ENCODE measurements around the gene HYAL2. TPM values are rescaled to one million over a fixed set of nuclear protein-coding genes. Genes with fewer than 3 reads are reported as not detected.

HYAL2 gene
- total RNA-seq, 4 donors from 2014 or later = 36.7 to 68.9 (median 51.5) TPM

DNA sequence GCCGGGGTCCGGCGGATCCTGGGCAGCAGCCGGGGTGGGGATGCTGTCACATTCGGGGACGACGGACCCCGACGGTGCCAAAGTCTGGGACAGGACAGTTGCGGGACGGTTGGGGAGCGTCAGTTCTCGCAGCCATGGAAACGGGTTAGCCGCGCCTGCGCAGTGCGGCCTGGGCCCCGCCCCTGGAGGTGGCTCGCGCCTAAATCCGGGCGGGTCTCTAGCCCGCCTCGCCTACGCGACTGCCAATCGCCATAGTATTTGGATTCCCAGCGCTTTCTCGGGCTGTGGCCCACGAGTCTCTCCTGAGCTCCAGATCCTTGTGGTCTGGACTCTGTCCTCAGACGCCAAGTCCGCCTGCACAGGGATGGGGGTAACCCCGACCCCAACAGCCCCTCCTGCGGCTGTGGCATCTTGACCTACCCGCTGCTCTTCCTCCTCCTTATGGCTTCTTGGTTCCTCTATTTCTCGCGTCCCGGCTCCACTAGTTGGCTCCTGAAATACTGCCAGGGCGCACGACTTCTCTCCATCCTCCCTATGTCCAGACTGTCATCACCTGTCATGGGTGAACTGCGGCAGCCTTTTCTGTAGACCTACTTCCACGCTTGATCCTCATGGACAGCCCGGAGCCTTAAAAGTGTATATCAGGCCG, 23.2 kb upstream of the HYAL2 start, which contains the start of gene ZMYND10:
TSS of gene ZMYND10 (minus strand) at position 147 of the 649 bp plus-strand sequence. CDS start 153 bp downstream, outside the sequence.
- TF ChIP-seq POLR2A (IDR thresholded peaks at IDR 0.05) = no peak
- TF ChIP-seq, protein P1, sequence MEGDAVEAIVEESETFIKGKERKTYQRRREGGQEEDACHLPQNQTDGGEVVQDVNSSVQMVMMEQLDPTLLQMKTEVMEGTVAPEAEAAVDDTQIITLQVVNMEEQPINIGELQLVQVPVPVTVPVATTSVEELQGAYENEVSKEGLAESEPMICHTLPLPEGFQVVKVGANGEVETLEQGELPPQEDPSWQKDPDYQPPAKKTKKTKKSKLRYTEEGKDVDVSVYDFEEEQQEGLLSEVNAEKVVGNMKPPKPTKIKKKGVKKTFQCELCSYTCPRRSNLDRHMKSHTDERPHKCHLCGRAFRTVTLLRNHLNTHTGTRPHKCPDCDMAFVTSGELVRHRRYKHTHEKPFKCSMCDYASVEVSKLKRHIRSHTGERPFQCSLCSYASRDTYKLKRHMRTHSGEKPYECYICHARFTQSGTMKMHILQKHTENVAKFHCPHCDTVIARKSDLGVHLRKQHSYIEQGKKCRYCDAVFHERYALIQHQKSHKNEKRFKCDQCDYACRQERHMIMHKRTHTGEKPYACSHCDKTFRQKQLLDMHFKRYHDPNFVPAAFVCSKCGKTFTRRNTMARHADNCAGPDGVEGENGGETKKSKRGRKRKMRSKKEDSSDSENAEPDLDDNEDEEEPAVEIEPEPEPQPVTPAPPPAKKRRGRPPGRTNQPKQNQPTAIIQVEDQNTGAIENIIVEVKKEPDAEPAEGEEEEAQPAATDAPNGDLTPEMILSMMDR (IDR thresholded peaks at IDR 0.05) = no peak
- intact Hi-C loops (cut with DNase I) = no loop called here
- peaks cover 26 to 81% (median 32%) of the 10 kb centered on the region in 3 donors for H3K4me1 ChIP-seq
- 20 to 26% methylated on average over 12 to 16 of the region's 45 CpGs for WGBS, 2 donors
- H3K27ac ChIP-seq = peak within 1 kb of the TSS in 3 of 4 donors; percentile 48 to 63 (median 55)
- H3K36me3 ChIP-seq = peaks cover 0 to 21% (median 0%) of the 10 kb centered on the region in 3 donors
- H3K27me3 ChIP-seq = no peaks in the 10 kb centered on the region
- H3K4me3 ChIP-seq = peak within 1 kb of the TSS; percentile 18 to 60 (median 36)
- DNase-seq = no peak
- H3K9me3 ChIP-seq = no peaks in the 10 kb centered on the region

DNA sequence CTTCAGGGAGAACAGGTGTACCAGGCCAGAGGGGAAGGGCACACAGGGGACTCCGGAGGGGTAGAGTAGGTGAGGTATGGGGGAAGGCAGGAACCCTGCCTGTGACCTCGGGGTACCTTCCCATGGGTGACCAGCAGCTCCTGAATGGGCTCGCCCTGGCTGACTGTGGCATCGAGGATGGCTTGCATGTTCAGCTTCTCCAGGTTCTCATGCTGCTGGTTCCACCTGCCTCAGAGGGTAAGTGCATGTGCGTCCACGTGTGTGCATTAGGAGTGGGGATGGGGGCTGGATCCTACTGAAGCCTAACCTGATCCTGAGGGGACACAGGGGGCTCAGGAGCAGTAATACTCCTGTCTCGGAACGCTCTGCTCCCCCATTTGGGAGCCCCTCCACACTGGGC, 22.5 kb upstream of the HYAL2 start:
- no peaks in the 10 kb centered on the region for H3K9me3 ChIP-seq
- WGBS, 2 donors = 61 to 75% methylated on average over 4 to 6 of the region's 8 CpGs
- no peaks in the 10 kb centered on the region for H3K27me3 ChIP-seq
- peaks cover 32 to 82% (median 33%) of the 10 kb centered on the region in 3 donors for H3K4me1 ChIP-seq
- no peak overlapping the region for H3K27ac ChIP-seq
- intact Hi-C loops (cut with DNase I) = no loop called here
- H3K4me3 ChIP-seq = peak overlapping the region in 3 of 4 donors; percentile 30 to 60 (median 43)
- peaks cover 0 to 21% (median 0%) of the 10 kb centered on the region in 3 donors for H3K36me3 ChIP-seq
- DNase-seq = no peak
- TF ChIP-seq, protein P1 (IDR thresholded peaks at IDR 0.05) = no peak
- no peak for TF ChIP-seq POLR2A (IDR thresholded peaks at IDR 0.05)

DNA sequence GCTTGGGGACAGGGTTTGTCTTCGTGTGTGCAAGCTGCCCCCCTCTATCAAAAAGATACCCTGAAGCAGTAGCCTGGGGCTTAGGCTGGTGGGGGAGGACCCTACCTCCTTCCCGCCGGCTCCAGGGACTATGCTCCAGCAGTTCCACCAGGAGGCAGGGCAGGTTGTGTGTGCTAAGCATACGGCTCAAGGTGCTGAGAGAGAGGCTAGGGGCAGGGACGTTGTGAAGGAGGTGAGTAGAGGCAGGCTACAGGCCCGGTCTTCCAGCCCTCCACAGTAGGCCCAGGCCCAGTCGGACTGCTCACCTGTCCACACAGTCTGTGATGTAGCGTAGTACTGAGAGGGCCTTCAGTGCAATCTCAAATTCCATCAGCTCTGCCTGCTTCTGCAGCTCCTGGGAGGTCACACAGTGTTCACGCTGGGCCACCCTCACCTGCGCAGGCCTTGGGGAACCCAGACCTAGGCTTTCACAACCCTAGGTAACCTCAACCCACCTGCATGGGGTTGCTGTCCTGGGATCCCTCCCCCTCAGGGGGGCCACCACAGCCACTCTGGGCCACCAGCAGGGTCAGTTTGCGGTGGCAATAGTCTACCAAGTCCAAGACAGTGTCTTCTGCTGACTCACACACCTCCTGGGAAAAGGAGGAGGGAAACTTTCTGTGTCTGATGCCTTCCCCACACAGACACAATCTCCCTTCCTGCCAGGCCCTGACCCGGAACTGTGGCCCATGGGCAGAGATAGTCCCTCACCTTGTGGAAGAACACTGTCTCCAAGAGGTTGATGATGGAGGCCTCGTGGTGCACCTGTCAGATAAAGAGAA, 20.5 kb upstream of the HYAL2 start:
- peaks cover 0 to 7% (median 0%) of the 10 kb centered on the region in 3 donors for H3K36me3 ChIP-seq
- H3K4me3 ChIP-seq = no peak overlapping the region
- peaks cover 40 to 82% (median 41%) of the 10 kb centered on the region in 3 donors for H3K4me1 ChIP-seq
- no peak overlapping the region for H3K27ac ChIP-seq
- H3K9me3 ChIP-seq = no peaks in the 10 kb centered on the region
- DNase-seq = no peak
- H3K27me3 ChIP-seq = no peaks in the 10 kb centered on the region
- no peak for TF ChIP-seq POLR2A (IDR thresholded peaks at IDR 0.05)
- TF ChIP-seq, protein P1 (IDR thresholded peaks at IDR 0.05) = no peak
- intact Hi-C loops (cut with DNase I) = no loop called here
- 92 to 100% methylated on average over 1 to 3 of the region's 13 CpGs for WGBS, 2 donors

DNA sequence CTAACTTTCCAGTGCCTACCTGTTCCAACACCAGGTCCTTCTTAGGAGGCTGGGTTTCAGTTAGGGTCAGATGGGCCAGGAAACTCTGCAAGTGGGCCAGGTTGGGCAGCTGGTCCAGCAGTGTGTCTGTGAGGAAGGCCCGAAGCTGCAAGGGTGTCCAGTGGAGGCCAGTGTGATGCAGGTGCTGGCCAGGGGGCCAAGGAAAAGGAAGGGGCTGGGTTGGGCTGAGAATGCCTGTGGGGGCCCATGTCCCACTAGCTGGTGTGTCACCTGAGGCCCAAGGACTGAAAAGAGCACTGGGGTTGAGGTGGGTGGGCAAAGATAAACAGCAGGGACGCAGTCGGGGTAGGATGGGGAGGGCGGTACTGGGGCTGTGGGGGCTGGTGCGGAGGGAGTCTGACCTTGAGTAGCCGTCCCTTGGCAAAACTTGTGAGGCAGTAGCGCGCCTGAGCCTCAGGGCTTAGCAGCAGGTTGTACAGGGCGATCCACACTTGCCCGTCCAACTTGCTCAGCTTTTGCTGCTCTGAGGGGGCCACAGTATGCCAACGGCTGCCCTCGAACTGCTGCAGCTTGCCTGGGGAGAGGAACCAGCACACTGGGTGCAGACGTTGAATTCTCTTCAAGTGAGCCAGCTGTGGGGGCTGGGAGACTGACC, 19.6 kb upstream of the HYAL2 start:
- Histone ChIP-seq H3K9me3 (no peaks in the 10 kb centered on the region), H3K4me1 (peaks cover 44 to 79% (median 44%) of the 10 kb centered on the region in 3 donors), H3K4me3 (no peak overlapping the region), H3K27me3 (no peaks in the 10 kb centered on the region), H3K27ac (peak overlapping the region in 2 of 4 donors; percentile 94 to 96), H3K36me3 (no peaks in the 10 kb centered on the region)
- no peak for DNase-seq
- WGBS, 2 donors = 88 to 89% methylated on average over 9 to 12 of the region's 13 CpGs
- intact Hi-C loops (cut with DNase I) = no loop called here
- no peak for TF ChIP-seq POLR2A (IDR thresholded peaks at IDR 0.05)
- TF ChIP-seq, protein P1 (IDR thresholded peaks at IDR 0.05) = no peak

Data from esophagus squamous epithelium (tissue), 5 donors.